ENCODE results near the gene CHD8.
"Not testable (repeated sequence)": the region's sequence is repeated elsewhere in the genome, so short reads cannot be mapped to it uniquely, and the experiment has no call there.

The CHD8 gene

GRCh38 chr14:21436567-21437062 is 19.3 kb downstream of the CHD8 start:
- DNase-seq (ENCODE audit: low read depth), result no peak

DNA sequence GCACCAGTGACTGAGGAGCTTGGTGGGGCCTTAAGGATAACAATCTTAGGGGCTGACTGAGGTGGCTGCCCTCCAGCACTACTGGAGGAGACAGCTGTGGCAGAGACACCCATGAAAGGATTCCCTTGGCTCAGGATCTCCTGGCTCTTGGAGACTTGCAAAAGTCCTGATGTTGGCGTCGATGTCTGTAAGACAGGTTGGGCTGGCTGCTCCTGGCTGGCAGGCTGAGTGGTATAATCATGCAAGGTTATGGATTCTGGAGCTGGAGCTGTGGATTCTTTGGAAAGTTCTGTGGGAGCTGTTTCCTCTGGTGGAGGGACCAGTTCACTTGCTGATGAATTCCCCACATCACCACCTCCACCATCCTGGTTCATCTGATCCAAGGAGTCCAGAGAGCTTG is 24.8 kb downstream of the CHD8 start:
- DNase-seq (ENCODE audit: low read depth), result no peak

- no peak for DNase-seq (ENCODE audit: low read depth)
Observed at GRCh38 chr14:21428930-21429329, 27.0 kb downstream of the CHD8 start.

DNA sequence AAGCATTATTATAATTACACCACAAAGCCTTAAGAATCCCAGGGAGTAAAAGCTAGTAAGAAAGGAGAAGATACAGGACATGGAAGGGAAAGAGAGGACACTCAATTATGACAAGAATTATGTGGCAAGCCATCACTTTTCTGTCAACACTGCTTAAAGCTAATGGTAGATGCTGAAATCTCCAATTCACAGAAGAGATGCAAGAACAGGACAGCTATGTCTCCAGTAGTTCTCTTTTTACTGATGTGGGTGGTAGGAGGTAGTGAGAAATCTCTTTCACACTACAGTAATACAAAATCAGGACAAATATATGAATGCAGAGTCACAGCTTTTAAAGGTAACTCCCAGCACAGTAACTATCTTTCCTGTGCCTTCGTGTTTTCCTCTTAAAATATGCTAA is 29.2 kb downstream of the CHD8 start:
- no peak for DNase-seq (ENCODE audit: low read depth)

- DNase-seq (ENCODE audit: low read depth), result no peak
Observed at GRCh38 chr14:21419528-21419927, 36.4 kb downstream of the CHD8 start.

- DNase-seq (ENCODE audit: low read depth), result no peak
Observed at GRCh38 chr14:21415329-21415728, 40.6 kb downstream of the CHD8 start.

GRCh38 chr14:21414137-21414631 is 41.7 kb downstream of the CHD8 start:
- DNase-seq (ENCODE audit: low read depth), result no peak

DNA sequence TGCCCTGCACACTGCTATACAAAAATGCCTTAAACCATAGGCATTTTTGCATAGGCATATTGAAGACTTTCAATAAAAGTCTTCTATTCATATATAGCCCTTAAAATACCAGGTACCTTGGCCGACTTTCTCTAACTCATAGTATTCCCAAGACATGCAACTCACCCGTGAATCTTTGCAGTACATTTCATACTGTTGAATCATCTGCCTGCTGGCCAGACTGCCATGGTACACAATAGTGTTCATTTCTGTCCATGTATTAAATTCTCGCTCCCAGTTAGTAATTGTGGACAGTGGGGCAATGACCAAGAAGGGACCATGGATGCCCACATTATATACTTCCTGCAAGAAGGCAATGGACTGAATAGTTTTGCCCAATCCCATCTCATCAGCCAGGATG is 47.8 kb downstream of the CHD8 start:
- DNase-seq (ENCODE audit: low read depth), result no peak

DNA sequence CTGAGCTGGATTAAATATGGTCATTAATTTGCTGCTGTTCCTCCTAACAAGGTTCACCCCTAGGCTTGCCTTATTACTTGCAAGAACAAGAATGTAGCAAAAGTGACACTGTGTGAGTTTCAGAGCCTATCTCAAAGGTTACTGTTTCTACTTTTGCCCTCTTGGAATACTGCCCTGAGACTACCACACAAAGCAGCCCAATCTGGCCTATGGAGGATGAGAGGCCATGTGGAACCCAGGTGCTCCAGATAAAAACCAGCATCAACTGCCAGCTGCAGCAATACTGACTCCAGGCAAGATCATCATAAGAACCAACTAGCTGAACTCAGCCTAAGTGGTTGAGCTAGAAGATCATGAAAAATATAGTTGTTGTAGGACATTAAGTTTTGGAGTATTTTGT is 49.7 kb downstream of the CHD8 start:
- DNase-seq (ENCODE audit: low read depth), result no peak

DNA sequence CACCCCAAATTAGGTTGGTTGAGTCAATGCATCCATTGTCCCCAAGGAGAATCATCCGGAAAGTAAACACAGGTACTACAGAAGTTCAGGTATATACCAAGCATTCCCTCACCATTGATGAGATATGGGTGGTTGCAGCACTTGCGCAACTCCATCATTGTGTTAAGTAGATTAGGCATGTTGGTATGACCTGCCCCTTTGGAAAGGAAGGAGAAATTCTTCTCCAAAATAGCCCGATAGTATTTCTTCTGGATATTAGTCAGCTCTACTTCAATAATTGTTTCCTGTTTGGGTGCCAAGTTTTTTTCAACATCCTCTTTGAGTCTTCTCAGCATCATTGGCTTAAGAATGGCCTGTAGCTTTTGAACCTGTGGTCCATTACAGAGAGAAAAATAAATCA is 50.8 kb downstream of the CHD8 start:
- no peak for DNase-seq (ENCODE audit: low read depth)

- DNase-seq (ENCODE audit: low read depth), result no peak
Observed at GRCh38 chr14:21399311-21399870, 56.5 kb downstream of the CHD8 start.

DNA sequence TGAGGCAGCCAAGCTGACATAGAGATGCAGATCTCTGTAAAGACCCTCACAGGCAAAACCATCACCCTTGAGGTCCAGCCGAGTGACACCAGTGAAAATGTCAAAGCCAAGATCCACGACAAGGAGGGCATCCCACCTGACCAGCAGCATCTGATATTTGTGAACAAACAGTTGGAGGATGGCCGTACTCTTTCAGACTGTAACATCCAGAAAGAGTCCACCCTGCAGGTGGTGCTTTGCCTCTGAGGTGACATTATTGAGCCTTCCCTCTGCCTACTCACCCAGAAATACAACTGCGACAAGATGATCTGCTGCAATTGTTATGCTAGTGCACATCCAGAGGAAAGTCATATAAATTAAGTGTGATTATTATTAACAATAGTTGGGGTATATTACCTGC is 57.0 kb downstream of the CHD8 start:
- no peak for DNase-seq (ENCODE audit: low read depth)

DNA sequence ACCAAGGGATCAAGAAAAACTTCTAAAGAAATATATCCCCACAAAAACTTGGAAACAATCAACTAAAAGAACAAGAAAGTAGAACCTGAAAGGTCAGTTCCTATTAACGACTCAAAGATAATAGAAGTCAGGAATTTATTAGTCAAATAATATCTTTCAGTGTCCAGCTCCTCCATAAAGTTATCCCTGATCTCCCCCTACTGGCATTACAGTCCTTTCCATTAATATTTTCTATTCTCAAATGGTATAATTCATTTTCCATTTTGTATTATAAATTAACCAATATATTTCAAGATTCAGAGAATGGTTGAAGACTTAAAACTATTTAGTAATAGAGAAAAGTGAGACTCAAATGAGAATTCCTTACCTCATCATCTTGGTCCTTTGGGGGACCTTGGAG is 60.5 kb downstream of the CHD8 start:
- DNase-seq (ENCODE audit: low read depth), result no peak

- DNase-seq (ENCODE audit: low read depth), result no peak
Observed at GRCh38 chr14:21385188-21385904, 70.6 kb downstream of the CHD8 start.

DNA sequence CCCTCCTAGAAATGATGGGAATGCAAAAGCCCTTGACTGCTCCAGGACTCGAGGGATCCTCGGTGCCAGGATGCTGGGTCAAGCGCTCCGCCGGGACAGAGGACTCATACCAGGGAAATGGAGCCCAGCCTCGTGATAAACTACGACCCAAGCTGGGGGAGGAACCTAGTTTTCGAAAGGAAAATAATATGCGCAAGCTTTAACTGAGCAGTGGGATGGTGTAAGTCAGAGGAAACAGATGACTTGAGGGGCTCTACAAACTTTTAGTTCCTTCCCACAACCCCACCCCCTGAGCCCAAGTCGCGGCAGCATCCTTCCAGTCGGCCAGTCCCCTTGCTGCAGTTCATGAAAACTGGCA is 71.5 kb downstream of the CHD8 start:
- peak; percentile 7 for DNase-seq (ENCODE audit: low read depth)

- DNase-seq (ENCODE audit: low read depth), result peak; percentile 90
Observed at GRCh38 chr14:21383848-21384493, 72.0 kb downstream of the CHD8 start, which contains the start of gene SUPT16H. TSS of gene SUPT16H (minus strand) at chr14:21384019. CDS start at chr14:21383927, 92 bp downstream.

DNA sequence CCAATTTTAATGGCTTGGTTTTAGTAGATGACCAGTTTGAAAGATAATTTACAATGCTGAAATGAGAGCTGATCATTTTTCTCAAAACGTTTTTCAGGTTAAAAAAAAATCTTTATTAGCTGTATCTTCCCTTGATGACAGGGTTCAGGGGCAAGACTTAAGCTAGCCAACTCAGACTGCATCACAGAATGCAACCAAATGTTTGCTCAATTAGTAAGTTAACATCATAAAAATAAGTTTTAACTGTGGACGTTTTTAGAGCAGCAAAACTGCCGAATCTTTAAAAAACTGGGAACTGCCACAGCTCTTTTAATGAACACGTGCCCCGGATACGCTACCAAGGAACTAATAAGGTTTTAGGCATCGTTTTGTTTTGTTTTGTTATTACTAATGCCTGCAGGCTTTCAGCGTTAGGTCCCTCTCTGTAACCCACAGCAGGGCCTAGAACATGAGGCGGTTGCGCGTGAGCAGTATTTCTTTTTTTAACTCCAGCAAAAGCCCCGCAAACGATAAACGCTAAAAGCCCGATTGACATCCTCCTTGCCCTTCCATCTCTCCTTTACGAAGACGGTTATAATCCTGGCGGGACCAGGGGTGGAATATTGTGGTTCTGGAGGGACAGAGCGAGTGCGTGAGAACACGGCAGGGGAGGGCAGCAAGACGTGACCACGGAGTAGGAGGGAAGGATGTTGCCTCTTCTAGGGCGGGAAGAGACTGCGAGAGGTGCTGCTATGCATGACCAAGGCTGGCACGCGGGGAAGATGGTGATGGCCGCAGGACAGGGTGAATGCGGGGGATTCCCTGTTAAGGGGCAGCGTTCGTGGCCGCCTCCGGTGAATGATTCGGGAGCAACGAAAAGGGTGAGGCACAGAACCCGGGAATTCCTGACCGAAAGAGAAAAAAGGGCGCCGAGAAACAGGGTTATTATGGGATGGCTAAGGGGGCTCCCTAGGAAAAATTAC is 72.8 kb downstream of the CHD8 start:
- no peak for DNase-seq (ENCODE audit: low read depth)

- no peak for DNase-seq (ENCODE audit: low read depth)
Observed at GRCh38 chr14:21382095-21382494, 73.8 kb downstream of the CHD8 start.

- DNase-seq (ENCODE audit: low read depth), result no peak
Observed at GRCh38 chr14:21379338-21379737, 76.6 kb downstream of the CHD8 start.

GRCh38 chr14:21373980-21374379 is 81.9 kb downstream of the CHD8 start:
- DNase-seq (ENCODE audit: low read depth), result no peak

GRCh38 chr14:21372814-21373213 is 83.1 kb downstream of the CHD8 start:
- DNase-seq (ENCODE audit: low read depth), result not testable (repeated sequence)

Measured in stimulated activated CD8-positive, alpha-beta memory T cell treated with anti-CD3 and anti-CD28 coated beads, Interleukin-15, amount 100 ng/mL, for 1 hour (primary cell).